Measurements from ENCODE around the gene TPCN1. TPM values are rescaled to one million over a fixed set of nuclear protein-coding genes. Genes with fewer than 3 reads are reported as not detected.

Gene TPCN1
- total RNA-seq, 2 donors from 2014 or later: 45.1 to 78.4 TPM

GRCh38 chr12:113248051-113248825, 27.0 kb downstream of the TPCN1 start:
- no peak for DNase-seq
- no peak overlapping the region for H3K4me3 ChIP-seq
- peak overlapping the region; percentile 90 to 97 (median 94) for H3K27ac ChIP-seq

GRCh38 chr12:113248842-113249435, 27.7 kb downstream of the TPCN1 start:
- DNase-seq (peak in 1 of 4 donors; percentile 53), ATAC-seq (no peak)
- no peak for TF ChIP-seq CTCF (IDR thresholded peaks at IDR 0.05)
- TF ChIP-seq POLR2A (IDR thresholded peaks at IDR 0.05): no peak
- intact Hi-C loops (cut with DNase I): no loop called here
- H3K4me1 ChIP-seq: peaks cover 62% of the 10 kb centered on the region
- H3K36me3 ChIP-seq (replicated peaks in 1 of 2; ENCODE audit: insufficient read depth in 1 of 2, low read depth in 2 of 2): no peaks in the 10 kb centered on the region
- 57 to 74% methylated on average over 11 of the region's 11 CpGs for WGBS, 2 donors
- no peaks in the 10 kb centered on the region for H3K27me3 ChIP-seq
- peak overlapping the region; percentile 11 to 94 (median 92) for H3K27ac ChIP-seq
- no peaks in the 10 kb centered on the region for H3K9me3 ChIP-seq
- H3K4me3 ChIP-seq: no peak overlapping the region

More at GRCh38 chr12:113248051-113248825, 27.0 kb downstream of the TPCN1 start:
- Histone ChIP-seq H3K27me3 (no peaks in the 10 kb centered on the region), H3K36me3 (replicated peaks in 1 of 2; ENCODE audit: insufficient read depth in 1 of 2, low read depth in 2 of 2) (no peaks in the 10 kb centered on the region), H3K9me3 (no peaks in the 10 kb centered on the region), H3K4me1 (peaks cover 69% of the 10 kb centered on the region)
- intact Hi-C loops (cut with DNase I): no loop called here
- 86 to 87% methylated on average over 22 of the region's 22 CpGs for WGBS, 2 donors
- no peak for TF ChIP-seq POLR2A (IDR thresholded peaks at IDR 0.05)
- no peak for TF ChIP-seq CTCF (IDR thresholded peaks at IDR 0.05)
- ATAC-seq: no peak

GRCh38 chr12:113249546-113249945, 28.3 kb downstream of the TPCN1 start:
- no peak for TF ChIP-seq CTCF (IDR thresholded peaks at IDR 0.05)
- no peak for TF ChIP-seq POLR2A (IDR thresholded peaks at IDR 0.05)
- intact Hi-C loops (cut with DNase I): no loop called here
- DNase-seq (no peak), ATAC-seq (no peak)
- Histone ChIP-seq H3K27ac (no peak overlapping the region), H3K36me3 (replicated peaks in 1 of 2; ENCODE audit: insufficient read depth in 1 of 2, low read depth in 2 of 2) (no peaks in the 10 kb centered on the region), H3K4me3 (no peak overlapping the region), H3K4me1 (peaks cover 56% of the 10 kb centered on the region), H3K9me3 (no peaks in the 10 kb centered on the region), H3K27me3 (no peaks in the 10 kb centered on the region)
- 92 to 93% methylated on average over 12 of the region's 12 CpGs for WGBS, 2 donors

GRCh38 chr12:113250045-113250444, 28.8 kb downstream of the TPCN1 start:
- intact Hi-C loops (cut with DNase I): no loop called here
- Histone ChIP-seq H3K4me3 (no peak overlapping the region), H3K36me3 (replicated peaks in 1 of 2; ENCODE audit: insufficient read depth in 1 of 2, low read depth in 2 of 2) (no peaks in the 10 kb centered on the region), H3K27ac (no peak overlapping the region), H3K9me3 (no peaks in the 10 kb centered on the region), H3K4me1 (peaks cover 51% of the 10 kb centered on the region), H3K27me3 (no peaks in the 10 kb centered on the region)
- WGBS, 2 donors: 76 to 84% methylated on average over 6 of the region's 6 CpGs
- DNase-seq: no peak
- ATAC-seq: no peak
- no peak for TF ChIP-seq POLR2A (IDR thresholded peaks at IDR 0.05)
- no peak for TF ChIP-seq CTCF (IDR thresholded peaks at IDR 0.05)
